RWPE1 (cell line): Measurements from ENCODE around the gene AFF1.
A peak's percentile ranks its signal among the peaks of the same experiment; 100 is the strongest.
"Not testable (repeated sequence)": the region's sequence is repeated elsewhere in the genome, so short reads cannot be mapped to it uniquely, and the experiment has no call there.

Source experiments
- CTCF ChIA-PET: fragments of 350-600 bp; sonication (Branson Sonifier 250); formaldehyde crosslinking; extraction: SDS; loops from one replicate; lab custom pipeline; 2021; lab: Yijun Ruan, JAX
- POLR2A ChIA-PET: fragments of 400-600 bp; formaldehyde crosslinking; extraction: SDS; loops from one replicate; lab custom pipeline; 2020; ENCODE audit warnings: antibody characterized with exemption; ENCODE audit not compliant: low non-redundant PET; lab: Yijun Ruan, JAX
- DNase-seq: peaks from one replicate; pipeline ENCODE4 v3.0.0; 2012; ENCODE audit warnings: low spot score
- H3K27ac ChIP-seq: fragments of 450-650 bp; 2 replicates; pipeline ENCODE4 v1.5.1; 2017
- CTCF ChIP-seq: fragments of 450-650 bp; conservative IDR thresholded peaks from 2 replicates; pipeline ENCODE4 v1.5.1; 2017; ENCODE audit warnings: low read depth, mild to moderate bottlenecking

The AFF1 gene

DNA sequence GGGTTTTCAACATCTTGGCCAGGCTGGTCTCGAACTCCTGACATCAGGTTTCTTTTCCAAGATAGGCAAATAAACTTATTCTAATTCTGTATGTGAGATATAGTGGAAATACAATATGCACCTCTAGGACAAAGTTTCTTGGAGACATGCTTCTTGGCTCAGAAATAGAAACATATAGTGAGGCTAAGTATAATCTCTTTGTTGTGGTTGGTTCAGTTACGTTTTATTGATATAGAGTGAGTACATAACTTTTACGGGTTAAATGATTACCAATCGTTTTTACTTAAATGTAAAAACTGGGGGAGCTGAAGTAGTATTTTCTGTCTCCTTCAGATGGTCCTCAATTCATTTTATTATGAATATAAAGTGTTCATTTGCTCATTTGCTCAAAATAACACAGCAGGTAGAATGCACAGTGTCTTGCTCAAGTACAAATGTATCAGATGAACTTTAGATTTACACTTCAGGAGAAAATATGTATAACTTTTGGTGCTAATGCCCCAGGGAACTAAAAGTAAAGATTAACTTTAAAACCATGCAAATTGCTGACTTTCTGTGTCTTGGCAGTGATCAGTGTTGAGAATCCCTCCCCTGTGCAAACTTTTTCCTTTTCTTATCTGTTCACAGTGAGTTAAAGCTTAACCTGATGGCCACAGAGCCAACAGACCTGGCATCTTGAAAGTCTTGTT lies 77.6 kb downstream of the AFF1 start:
- DNase-seq, result no peak
- CTCF ChIA-PET, result no interaction called here
- H3K27ac ChIP-seq, result no peak overlapping the region
- no peak for TF ChIP-seq CTCF
- POLR2A ChIA-PET, result no interaction called here

- CTCF ChIA-PET, DNase-seq, POLR2A ChIA-PET: not testable (repeated sequence)
- peak overlapping the region; percentile 31 for H3K27ac ChIP-seq
Measured at GRCh38 chr4:87012954-87013308, 78.1 kb downstream of the AFF1 start.

GRCh38 chr4:87014284-87014782 lies 79.5 kb downstream of the AFF1 start:
- DNase-seq, result no peak
- POLR2A ChIA-PET, result no interaction called here

DNA sequence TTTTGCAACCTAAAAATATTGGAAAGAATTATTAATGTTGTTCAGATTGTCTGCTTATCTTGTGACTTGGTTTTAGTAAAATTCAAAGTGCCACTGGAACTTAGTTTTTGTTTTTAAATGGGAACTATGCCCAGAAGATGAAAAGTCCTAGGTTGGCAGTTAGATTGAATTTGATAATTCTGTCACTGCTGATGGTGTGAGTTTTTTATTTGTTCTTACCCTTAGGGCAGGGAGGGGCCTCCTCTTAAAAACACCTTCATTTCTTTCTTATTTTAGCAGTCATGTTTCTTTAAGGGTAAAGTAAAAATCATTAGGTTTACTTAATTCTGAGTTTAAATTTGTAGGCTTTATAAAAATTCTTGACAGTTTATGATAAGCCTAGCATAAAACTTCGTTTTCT lies 80.6 kb downstream of the AFF1 start:
- POLR2A ChIA-PET, result no interaction called here
- no peak for DNase-seq
- TF ChIP-seq CTCF, result no peak
- H3K27ac ChIP-seq, result peak overlapping the region; percentile 61
- CTCF ChIA-PET, result no interaction called here

More at GRCh38 chr4:87014284-87014782, 79.5 kb downstream of the AFF1 start:
- CTCF ChIA-PET, result no interaction called here
- no peak for TF ChIP-seq CTCF
- H3K27ac ChIP-seq, result no peak overlapping the region

- ChIA-PET CTCF (no interaction called here), POLR2A (no interaction called here)
- no peak for TF ChIP-seq CTCF
- no peak for DNase-seq
- no peak overlapping the region for H3K27ac ChIP-seq
Measured at GRCh38 chr4:87017580-87018342, 83.0 kb downstream of the AFF1 start.

- POLR2A ChIA-PET, result no interaction called here
- DNase-seq, result no peak
- CTCF ChIA-PET, result no interaction called here
Measured at GRCh38 chr4:87018753-87019152, 83.9 kb downstream of the AFF1 start.

More at GRCh38 chr4:87018753-87019152, 83.9 kb downstream of the AFF1 start:
- TF ChIP-seq CTCF, result no peak
- H3K27ac ChIP-seq, result no peak overlapping the region
